HEK293 (cell line): ENCODE results near the gene CRB3.

Experiments used
- GLI4 ChIP-seq: fragments of 450-650 bp; formaldehyde crosslinking; IDR thresholded peaks from 2 replicates; pipeline ENCODE4 v1.5.1; 2016; ENCODE audit warnings: missing biosample characterization, missing genetic modification characterization
- SALL2 ChIP-seq: fragments of 450-650 bp; formaldehyde crosslinking; IDR thresholded peaks from 2 replicates; pipeline ENCODE4 v1.5.0; 2017; ENCODE audit warnings: missing biosample characterization, mild to moderate bottlenecking, missing genetic modification characterization, borderline replicate concordance
- SP2 ChIP-seq: fragments of 450-650 bp; formaldehyde crosslinking; IDR thresholded peaks from 2 replicates; pipeline ENCODE4 v1.5.1; 2016; ENCODE audit warnings: missing biosample characterization, missing genetic modification characterization
- YY1 ChIP-seq: fragments of 450-650 bp; formaldehyde crosslinking; IDR thresholded peaks from 2 replicates; pipeline ENCODE4 v1.5.1; 2018; ENCODE audit warnings: missing biosample characterization, missing genetic modification characterization
- ZNF548 ChIP-seq: fragments of 450-650 bp; formaldehyde crosslinking; IDR thresholded peaks from 2 replicates; pipeline ENCODE4 v1.5.1; 2016; ENCODE audit warnings: missing biosample characterization, missing genetic modification characterization
- ZNF596 ChIP-seq: fragments of 450-650 bp; IDR thresholded peaks from 2 replicates; pipeline ENCODE4 v1.5.0; 2018; ENCODE audit warnings: missing biosample characterization, mild to moderate bottlenecking, missing genetic modification characterization, moderate library complexity
- ZNF776 ChIP-seq: fragments of 450-650 bp; formaldehyde crosslinking; IDR thresholded peaks from 2 replicates; pipeline ENCODE4 v1.5.0; 2017; ENCODE audit warnings: missing biosample characterization, missing genetic modification characterization, borderline replicate concordance
- ZNF777 ChIP-seq: fragments of 450-650 bp; formaldehyde crosslinking; IDR thresholded peaks from 2 replicates; pipeline ENCODE4 v1.5.1; 2017; ENCODE audit warnings: missing biosample characterization, missing genetic modification characterization, borderline replicate concordance
- TF ChIP-seq, protein P1 (sequence below): fragments of 450-650 bp; formaldehyde crosslinking; IDR thresholded peaks from 2 replicates; pipeline ENCODE4 v1.5.1; 2016; ENCODE audit warnings: missing biosample characterization, missing genetic modification characterization
- TF ChIP-seq, protein P2 (sequence below): fragments of 450-650 bp; formaldehyde crosslinking; IDR thresholded peaks from 2 replicates; pipeline ENCODE4 v1.5.1; 2016; ENCODE audit warnings: missing biosample characterization, missing genetic modification characterization

DNA sequence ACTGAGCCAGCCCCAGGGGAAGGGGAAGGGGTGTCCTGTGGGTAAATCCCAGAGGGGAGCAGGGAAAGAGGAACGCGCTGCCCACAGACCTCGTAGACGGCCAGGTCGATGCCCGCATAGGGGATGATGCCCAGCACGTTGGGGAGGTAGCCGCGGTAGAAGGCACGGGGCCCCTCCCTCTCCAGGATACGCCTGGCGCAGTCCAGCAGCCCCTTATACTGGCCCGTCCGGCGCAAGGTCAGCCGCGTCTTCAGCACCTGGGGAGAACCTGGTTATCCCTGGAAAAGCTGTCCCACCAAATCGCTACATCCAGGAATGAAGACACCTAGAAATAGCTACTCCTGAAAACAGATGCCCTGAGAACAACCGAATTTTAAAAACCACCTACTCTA lies 11.9 kb upstream of the CRB3 start:
- TF ChIP-seq, protein P1, sequence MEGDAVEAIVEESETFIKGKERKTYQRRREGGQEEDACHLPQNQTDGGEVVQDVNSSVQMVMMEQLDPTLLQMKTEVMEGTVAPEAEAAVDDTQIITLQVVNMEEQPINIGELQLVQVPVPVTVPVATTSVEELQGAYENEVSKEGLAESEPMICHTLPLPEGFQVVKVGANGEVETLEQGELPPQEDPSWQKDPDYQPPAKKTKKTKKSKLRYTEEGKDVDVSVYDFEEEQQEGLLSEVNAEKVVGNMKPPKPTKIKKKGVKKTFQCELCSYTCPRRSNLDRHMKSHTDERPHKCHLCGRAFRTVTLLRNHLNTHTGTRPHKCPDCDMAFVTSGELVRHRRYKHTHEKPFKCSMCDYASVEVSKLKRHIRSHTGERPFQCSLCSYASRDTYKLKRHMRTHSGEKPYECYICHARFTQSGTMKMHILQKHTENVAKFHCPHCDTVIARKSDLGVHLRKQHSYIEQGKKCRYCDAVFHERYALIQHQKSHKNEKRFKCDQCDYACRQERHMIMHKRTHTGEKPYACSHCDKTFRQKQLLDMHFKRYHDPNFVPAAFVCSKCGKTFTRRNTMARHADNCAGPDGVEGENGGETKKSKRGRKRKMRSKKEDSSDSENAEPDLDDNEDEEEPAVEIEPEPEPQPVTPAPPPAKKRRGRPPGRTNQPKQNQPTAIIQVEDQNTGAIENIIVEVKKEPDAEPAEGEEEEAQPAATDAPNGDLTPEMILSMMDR (tag by site-specific recombination): no peak
- TF ChIP-seq YY1 (tag by site-specific recombination) (no peak), ZNF777 (no peak), SALL2 (tag by site-specific recombination) (no peak), GLI4 (tag by site-specific recombination) (no peak), SP2 (no peak), ZNF776 (tag by site-specific recombination) (no peak), ZNF596 (tag by site-specific recombination) (no peak), ZNF548 (tag by site-specific recombination) (no peak)
- TF ChIP-seq, protein P2, sequence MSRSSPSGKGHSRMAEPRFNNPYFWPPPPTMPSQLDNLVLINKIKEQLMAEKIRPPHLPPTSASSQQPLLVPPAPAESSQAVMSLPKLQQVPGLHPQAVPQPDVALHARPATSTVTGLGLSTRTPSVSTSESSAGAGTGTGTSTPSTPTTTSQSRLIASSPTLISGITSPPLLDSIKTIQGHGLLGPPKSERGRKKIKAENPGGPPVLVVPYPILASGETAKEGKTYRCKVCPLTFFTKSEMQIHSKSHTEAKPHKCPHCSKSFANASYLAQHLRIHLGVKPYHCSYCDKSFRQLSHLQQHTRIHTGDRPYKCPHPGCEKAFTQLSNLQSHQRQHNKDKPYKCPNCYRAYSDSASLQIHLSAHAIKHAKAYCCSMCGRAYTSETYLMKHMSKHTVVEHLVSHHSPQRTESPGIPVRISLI (tag by site-specific recombination): no peak
